HG03280 (cell line): ENCODE data around the gene PTPN14.

Experiments used
- ATAC-seq: cut with Tn5 transposase; IDR thresholded peaks from one replicate; pipeline ENCODE4 v1.9.1; 2021; ENCODE audit warnings: mild to moderate bottlenecking, moderate library complexity; ENCODE audit not compliant: unreplicated experiment

PTPN14 gene

GRCh38 chr1:214341932-214342331 is 209.5 kb downstream of the PTPN14 start:
- no peak for ATAC-seq

GRCh38 chr1:214341459-214341858 is 209.9 kb downstream of the PTPN14 start:
- ATAC-seq, result no peak

GRCh38 chr1:214338212-214338611 is 213.2 kb downstream of the PTPN14 start:
- ATAC-seq, result no peak

- ATAC-seq, result no peak
Measured at GRCh38 chr1:214337511-214337910, 213.9 kb downstream of the PTPN14 start.

DNA sequence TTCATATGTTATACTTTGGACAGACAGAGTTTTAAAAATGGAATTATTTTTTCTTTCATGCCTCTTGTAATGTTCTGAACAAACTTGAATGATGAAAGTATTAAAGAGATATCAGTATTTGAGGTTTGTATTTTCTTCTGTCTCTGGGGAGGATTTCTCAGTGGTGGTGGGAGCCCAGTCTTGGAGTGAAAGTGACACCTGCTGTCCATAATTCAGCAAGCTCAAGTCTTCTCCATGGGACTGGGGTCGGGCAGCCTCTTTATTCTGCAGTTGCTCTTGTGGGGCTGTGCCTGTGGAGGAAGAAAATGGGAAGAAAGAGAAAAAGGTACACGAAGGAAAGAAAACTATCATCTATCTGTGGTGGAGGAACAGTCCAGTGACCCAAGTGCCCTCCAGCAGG is 214.4 kb downstream of the PTPN14 start:
- no peak for ATAC-seq

- ATAC-seq, result no peak
Measured at GRCh38 chr1:214335567-214335966, 215.8 kb downstream of the PTPN14 start.

GRCh38 chr1:214332946-214333798 is 218.2 kb downstream of the PTPN14 start:
- peak; percentile 30 for ATAC-seq

DNA sequence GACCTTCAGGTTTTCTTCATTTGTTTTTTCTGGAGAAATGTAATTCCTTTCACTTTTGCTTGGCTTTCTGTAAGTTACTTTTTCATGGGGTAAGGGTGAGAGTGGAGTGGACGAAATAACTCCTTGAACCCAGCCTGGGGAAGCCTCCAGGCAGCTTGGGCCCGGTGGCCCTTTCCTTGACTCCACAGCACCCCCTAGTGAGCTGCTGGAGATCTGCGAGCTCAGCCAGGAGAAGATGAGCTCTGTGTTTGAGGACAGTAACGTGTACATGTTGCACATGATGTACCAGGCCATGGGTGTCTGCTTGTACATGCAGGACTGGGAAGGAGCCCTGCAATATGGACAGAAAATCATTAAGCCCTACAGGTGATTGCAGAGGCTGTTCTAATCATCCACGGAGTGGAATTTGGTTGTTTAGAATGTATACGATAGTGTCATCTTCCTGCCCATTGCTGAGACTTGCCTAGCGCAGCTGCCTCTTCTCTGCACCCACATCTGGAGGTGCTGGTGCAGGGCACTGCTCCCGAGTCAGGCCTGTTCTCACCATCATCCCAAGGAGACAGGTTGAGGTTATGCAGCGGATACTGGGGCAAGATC is 219.5 kb downstream of the PTPN14 start:
- peak; percentile 43 for ATAC-seq

DNA sequence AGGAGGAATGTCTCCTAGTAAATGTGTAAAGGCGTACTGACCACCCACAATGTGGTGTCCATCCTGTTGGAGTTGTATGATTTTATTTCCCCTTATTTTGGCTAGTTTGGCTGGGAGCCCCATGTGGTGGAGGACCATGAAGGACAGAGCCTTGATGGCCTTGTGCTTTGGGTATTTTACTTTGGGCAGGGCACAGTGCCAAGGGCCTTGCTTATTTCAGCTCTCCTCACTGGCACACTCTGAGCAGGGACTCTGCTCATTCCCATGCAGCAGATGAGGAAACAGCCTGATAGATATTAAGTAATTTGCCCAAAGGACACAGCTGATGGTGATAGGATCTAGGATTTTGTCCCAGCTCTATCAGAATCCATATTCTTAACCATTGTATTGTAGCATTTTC is 220.2 kb downstream of the PTPN14 start:
- no peak for ATAC-seq

GRCh38 chr1:214330715-214331114 is 220.7 kb downstream of the PTPN14 start:
- ATAC-seq, result no peak

DNA sequence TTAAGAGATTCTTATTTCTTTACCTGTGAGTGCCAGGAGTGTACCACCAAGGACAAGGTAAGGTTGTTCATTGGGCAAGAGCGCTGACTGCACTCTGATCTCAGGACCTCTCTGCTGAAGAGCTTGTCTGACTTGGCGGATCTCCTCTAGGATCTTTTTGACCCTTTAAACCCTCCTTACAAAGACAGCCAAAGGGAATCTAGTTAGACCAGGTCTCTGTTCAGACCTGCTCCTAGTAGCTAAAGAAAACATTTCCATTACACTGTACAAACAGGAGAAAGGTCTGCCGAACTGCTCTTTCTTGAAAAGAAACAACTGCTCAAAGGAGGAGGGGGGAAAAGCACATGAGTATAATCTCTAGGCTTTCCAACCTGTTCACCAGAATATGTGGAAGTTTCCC is 221.2 kb downstream of the PTPN14 start:
- ATAC-seq, result no peak

- ATAC-seq, result no peak
Measured at GRCh38 chr1:214329470-214330220, 221.8 kb downstream of the PTPN14 start.

GRCh38 chr1:214328770-214329469 is 222.5 kb downstream of the PTPN14 start:
- peak; percentile 87 for ATAC-seq

- no peak for ATAC-seq
Measured at GRCh38 chr1:214327514-214327913, 223.9 kb downstream of the PTPN14 start.

GRCh38 chr1:214326406-214326805 is 225.0 kb downstream of the PTPN14 start:
- peak; percentile 33 for ATAC-seq

- ATAC-seq, result no peak
Measured at GRCh38 chr1:214324896-214325800, 226.3 kb downstream of the PTPN14 start.

- ATAC-seq, result peak; percentile 63
Measured at GRCh38 chr1:214321705-214322453, 229.5 kb downstream of the PTPN14 start.

DNA sequence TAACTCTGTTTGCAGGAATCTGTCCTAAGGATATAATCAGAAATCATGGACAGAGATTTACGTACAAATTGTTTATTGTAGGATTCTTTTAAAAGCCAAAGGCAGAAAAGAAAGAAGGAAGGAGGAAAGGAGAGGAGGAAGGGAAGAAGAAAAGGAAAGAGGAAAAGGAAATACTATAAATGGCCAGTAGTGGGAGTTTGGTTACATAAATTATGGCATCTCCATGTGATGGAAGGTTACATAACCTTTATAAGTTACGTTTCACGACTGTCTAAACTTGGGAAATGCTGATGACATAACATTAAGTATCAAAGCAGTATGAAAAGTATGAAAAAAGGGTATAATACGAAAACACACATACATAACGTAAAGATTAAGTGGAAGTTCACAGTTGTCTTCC is 231.5 kb downstream of the PTPN14 start:
- ATAC-seq, result no peak

GRCh38 chr1:214318956-214319736 is 232.3 kb downstream of the PTPN14 start:
- no peak for ATAC-seq
